NB4 (cell line): ENCODE measurements around the gene GPC3.
"Not testable (repeated sequence)": the region's sequence is repeated elsewhere in the genome, so short reads cannot be mapped to it uniquely, and the experiment has no call there.

Experiments
- DNase-seq: peaks from one replicate; pipeline ENCODE4 v3.0.0; 2010; ENCODE audit warnings: low read depth
- H3K4me3 ChIP-seq: one replicate; pipeline ENCODE4 v1.5.1; 2011; ENCODE audit warnings: mild to moderate bottlenecking, low read depth, low read length, moderate library complexity
- CTCF ChIP-seq: IDR thresholded peaks from one replicate; pipeline ENCODE4 v1.5.1; 2012; ENCODE audit warnings: low read depth, low read length
- MAX ChIP-seq: IDR thresholded peaks from 2 replicates; pipeline ENCODE4 v1.6.1; 2011; ENCODE audit warnings: low read depth, low read length
- MYC ChIP-seq: IDR thresholded peaks from 2 replicates; pipeline ENCODE4 v1.6.1; 2011; ENCODE audit warnings: low read depth, low read length
- POLR2A ChIP-seq: IDR thresholded peaks from 2 replicates; pipeline ENCODE4 v1.6.1; 2011; ENCODE audit warnings: mild to moderate bottlenecking; ENCODE audit not compliant: insufficient read length; ENCODE audit errors: extremely low read depth

The GPC3 gene

DNA sequence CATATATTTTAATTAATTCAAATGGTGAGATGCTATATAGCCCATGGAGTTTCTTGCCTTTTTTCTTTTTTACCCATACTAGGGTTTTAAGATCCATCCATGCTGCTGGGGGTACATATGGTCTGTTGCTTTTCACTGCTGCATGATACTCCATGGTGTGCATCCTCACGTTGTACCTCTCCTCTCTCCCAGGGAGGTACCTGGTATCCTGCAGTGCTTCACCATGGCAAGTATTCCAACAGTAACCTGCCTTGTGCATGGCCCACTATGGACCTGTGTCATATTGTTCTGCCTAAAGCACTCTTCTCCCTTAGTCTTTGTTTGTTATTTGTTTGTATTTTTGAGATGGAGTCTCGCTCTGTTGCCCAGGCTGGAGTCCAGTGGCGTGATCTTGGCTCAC is 455.8 kb downstream of the GPC3 start:
- H3K4me3 ChIP-seq = no peak overlapping the region
- no peak for DNase-seq
- TF ChIP-seq POLR2A (no peak), MAX (no peak), MYC (no peak), CTCF (no peak)

- DNase-seq = no peak
- no peak for TF ChIP-seq CTCF
- TF ChIP-seq MAX = no peak
- no peak for TF ChIP-seq POLR2A
- TF ChIP-seq MYC = no peak
- no peak overlapping the region for H3K4me3 ChIP-seq
Observed at GRCh38 chrX:133527825-133528224, 457.6 kb downstream of the GPC3 start.

DNA sequence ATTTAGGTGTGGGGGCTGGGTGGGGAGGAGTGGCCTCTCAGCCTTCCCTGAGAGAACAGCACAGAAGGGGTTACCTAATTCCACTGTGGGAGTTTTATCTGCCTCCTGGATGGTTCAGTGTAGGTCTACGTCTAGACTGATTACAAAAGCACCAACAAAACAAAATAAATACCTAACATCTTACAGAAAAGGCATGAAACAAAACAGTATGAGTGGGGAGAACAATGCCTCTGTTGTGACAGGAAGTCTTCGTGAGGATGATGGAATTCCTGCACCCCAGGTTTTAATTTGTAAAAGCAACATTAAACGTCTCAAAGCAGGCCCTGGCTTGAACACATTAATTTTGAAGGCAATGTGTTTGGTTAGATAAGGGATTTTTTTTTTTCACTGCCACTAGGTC is 458.0 kb downstream of the GPC3 start:
- TF ChIP-seq POLR2A (no peak), MAX (no peak), CTCF (no peak), MYC (no peak)
- no peak overlapping the region for H3K4me3 ChIP-seq
- no peak for DNase-seq

DNA sequence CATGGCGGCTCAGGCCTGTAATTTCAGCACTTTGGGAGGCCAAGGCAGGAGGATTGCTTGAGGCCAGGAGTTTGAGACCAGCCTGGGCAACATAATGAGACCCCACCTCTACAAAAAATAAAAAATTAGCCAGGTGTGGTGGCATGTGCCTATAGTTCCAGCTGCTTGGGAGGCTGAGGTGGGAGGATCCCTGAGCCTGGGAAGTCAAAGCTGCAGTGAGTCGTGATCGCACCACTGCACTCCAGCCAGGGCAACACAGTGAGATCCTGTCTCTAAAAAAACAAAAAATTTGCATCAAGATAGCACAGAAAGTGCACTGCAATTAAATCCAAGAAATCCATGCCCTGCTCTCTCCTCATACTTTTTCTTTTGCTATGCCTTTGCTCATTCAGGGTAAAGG is 458.6 kb downstream of the GPC3 start:
- not testable (repeated sequence) for DNase-seq

GRCh38 chrX:133523526-133523925 is 461.9 kb downstream of the GPC3 start:
- TF ChIP-seq MYC (no peak), MAX (no peak), CTCF (no peak), POLR2A (no peak)
- DNase-seq = no peak
- H3K4me3 ChIP-seq = no peak overlapping the region

More for the DNA sequence above, 458.6 kb downstream of the GPC3 start:
- not testable (repeated sequence) for H3K4me3 ChIP-seq

DNA sequence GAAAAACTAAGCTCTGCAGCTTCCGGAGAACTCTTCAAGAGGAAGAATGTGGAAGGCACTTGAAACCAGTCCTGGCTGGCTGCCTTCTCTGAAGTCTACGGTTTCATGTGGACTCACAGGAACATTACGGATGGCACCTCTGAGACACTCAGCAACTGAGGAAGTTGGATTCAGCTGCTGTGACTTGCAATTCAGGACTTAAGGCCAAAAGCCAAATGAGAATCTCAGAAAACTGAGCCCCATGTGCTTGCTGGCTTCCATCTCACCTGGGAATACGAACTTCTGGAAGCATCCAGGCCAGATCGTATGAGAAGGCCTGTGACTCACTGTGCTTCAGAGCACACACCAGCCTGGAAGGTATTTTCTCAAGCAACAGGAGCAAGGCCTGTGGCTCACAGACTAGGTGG is 462.3 kb downstream of the GPC3 start:
- no peak overlapping the region for H3K4me3 ChIP-seq
- DNase-seq = no peak
- no peak for TF ChIP-seq MAX
- no peak for TF ChIP-seq CTCF
- TF ChIP-seq POLR2A = no peak
- no peak for TF ChIP-seq MYC

DNA sequence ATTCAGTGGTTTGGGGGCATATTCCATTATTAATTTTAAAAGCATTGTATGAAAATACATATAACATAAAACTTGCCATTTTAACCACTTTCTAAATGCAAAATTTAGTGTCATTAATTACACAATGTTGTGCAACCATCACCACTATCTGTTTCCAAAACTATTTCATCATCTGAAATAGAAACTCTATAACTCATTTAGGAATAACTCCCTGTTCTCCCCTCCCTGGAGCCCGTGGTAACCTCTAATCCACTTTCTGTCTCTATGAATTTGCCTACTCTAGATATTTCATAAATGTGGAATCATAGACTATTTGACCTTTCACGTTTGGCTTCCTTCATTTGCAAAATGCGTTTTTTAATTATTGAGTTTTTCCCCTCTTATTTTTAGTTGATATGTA is 468.7 kb downstream of the GPC3 start:
- H3K4me3 ChIP-seq = no peak overlapping the region
- TF ChIP-seq MYC (no peak), CTCF (no peak), MAX (no peak), POLR2A (no peak)
- DNase-seq = no peak
